G401.6 (cell line): Measurements from ENCODE around the gene RER1.
"Not testable (repeated sequence)": the region's sequence is repeated elsewhere in the genome, so short reads cannot be mapped to it uniquely, and the experiment has no call there.

Source experiments
- FAIRE-seq: peaks from 2 replicates; lab custom pipeline; 2012; peaks lifted over from hg19 to GRCh38; lab: Jason Lieb, UNC

The RER1 gene

DNA sequence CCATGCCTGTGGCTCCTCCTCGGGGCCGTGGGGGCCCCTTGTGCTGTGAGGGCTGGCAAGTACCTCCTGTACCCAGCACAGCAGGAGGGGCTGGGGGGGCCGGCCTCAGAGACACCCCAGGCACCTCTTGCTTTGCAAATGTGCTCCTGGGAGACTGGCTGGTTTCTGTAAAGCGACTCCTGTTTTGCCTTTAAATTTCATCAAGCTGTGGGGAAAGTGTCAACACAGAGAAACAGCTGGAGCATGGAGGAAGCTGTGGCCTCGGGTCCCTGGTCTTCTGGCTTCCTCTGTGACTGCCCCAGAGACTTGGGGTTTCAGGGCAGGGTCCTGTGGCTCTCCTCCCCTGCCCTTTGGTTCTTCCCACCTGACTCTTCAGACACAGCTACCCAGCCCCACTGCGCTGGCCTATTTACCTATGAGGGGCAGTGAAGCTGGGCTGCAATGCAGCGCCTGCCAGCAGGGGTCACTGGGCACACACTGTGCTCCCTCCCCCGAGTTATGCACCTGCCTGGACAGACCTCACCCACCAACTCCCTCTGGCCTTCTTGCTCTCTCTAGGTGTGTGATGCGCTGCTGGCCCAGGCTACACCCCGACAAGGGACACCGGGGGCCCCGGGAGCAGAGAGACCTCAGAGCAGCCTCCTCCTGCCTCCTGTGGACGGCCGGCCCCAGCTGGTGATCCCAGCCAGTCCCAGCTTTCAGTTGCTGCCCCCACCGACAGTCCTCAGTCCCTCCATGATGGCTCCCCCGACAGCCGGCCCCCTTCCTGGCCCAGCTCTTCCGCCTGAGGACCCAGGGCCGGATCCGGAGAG, 38.3 kb downstream of the RER1 start:
- no peak for FAIRE-seq

DNA sequence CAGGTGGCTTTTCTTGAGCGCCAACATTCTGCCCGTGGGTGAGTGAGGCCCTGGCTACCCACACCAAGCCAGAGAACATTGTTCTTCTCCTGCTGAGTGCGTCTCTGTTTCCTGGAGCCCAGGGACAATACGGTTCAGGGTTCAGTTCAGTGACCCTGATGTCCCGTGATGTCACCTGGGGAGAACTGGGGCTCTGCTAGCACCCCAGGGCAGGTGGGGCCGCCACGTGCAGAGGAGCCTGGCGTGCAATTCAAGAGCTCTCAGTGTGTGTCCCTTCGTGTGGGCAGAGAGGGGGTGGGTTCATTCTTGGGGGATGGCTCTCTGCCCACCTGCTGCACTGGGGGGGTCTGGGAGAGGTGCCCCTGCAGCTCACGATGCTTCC, 38.9 kb downstream of the RER1 start:
- FAIRE-seq, result no peak

DNA sequence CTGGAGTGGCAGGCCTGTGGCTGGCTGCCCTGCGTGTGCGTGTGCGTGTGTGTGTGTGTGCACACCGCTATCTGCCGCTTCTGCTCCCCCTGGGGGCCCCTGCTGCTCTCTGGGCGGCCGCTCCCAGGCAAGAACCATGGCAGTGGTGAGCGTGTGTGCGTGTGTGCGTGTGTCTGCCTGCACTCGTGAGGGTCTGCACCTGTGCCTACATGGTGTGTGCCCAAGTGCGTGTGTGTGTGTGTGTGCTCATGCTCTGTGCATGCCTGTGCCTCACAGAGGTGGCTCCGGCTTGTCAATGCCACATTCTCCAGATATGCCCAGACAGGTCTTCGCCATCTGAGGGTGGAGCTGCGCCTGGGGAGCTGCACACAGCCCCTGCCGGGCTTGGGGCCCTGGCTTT, 39.5 kb downstream of the RER1 start:
- no peak for FAIRE-seq

DNA sequence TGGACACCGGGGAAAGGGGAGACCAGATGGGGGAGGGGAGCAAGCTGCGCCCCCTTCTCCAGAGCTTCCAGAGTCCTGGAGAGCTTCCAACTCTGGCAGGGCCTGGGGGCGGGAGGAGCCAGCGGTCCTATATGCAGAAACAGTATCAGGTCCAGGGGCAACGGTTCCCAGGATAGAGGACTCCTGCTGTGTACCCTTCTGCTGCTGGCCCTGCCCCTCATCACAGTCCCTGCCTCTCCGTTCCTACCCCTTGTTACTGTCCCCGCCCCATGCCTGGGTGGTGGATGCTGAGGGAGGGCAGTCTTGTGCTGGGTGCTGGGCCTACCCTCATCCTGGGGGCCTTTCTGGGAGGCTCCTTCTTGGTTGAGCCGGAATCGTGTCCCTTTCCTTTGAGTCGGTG, 39.9 kb downstream of the RER1 start:
- FAIRE-seq, result no peak

DNA sequence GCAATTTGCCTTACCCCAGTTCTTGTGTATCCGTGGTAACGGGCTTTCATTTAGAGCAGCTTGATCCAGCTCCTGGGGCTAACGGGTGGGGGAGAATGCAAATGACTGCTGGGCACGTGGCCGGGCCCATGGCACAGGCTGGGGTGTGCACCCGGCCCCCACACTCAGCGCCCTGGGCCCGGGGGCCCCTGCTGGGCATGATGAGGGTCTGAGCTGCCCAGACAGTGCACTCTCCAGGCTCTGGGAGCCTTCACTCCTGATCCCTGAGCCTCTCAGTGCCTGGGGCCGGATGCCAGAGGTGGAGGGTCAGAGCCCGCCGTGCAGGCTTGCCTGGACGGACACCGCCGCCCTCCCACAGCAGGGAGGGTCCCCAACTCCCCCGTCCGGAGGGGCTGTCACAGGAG, 40.8 kb downstream of the RER1 start:
- FAIRE-seq, result no peak

DNA sequence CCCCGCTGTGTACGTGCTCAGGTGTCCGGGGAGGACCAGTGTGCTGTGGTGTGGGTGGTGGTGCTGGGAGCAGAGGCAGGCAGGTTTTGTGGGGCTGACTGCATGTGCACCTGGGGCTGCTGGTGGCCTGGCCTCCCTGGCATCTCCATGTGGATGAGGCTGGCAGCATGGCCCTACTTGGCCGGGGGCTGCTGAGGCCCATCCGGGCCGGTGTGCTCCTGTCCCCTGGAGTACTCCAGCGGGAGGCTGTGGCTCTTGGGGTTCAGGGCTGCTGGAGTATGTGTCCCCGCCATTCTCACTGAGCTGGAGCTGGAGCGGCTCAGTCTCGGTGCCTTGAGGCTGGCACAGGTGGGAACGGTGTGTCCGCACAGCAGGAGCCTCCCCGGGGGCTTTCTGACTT, 41.6 kb downstream of the RER1 start:
- no peak for FAIRE-seq

DNA sequence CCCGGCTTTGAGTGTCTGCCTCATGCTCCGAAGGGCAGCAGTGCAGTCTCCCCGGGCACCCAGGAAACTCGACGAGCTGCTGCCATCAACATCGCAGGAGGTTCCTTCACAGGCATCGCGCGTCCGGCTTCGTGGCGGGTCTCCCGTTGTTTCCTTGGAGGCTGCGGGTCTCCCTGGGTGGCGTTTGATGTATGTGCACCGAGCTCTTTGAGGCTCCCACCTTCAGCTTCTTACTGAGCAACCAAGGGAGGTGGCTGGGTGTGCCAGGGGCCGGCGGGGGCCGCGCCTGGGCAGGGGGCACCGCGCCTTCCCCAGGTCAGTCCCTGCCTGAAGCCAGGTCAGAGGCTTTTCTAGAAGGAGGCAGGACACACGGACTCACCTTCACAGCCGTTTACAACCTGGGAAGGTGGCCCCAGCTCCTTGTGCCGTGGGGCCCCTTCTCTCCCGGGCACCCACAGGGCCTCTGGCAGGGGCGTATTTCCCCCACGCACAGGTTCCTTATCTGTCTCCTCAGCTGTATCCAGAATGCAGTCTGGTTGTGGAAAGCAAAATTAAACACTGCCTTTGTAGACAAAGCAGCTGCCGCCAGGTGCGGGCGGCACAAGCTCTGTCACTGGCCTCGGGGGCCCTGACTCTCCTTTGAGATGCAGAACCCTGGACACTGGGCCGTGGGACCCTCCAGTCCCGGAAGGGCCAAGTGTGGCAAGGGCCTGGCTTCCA, 42.5 kb downstream of the RER1 start:
- FAIRE-seq, result no peak

DNA sequence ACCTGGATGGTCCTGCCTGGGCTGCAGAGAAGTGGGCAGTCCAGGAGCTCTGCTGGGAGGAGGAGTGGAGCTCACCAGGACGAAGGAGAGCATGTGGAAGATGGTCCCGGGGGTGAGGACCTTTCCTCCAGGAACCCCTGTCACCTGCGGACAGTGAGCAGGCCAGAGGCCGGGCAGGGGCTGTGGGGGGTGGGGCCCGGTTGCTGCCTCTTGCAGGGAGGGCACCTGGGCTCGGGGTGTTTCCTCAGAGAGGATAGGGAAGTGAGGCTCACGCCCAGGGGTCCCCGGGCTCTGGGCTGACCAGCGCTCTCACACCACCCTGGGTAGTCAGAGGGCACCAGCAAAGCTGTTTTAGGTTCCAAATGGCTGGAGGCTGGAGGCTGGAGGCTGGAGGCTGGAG, 43.5 kb downstream of the RER1 start:
- FAIRE-seq, result no peak

DNA sequence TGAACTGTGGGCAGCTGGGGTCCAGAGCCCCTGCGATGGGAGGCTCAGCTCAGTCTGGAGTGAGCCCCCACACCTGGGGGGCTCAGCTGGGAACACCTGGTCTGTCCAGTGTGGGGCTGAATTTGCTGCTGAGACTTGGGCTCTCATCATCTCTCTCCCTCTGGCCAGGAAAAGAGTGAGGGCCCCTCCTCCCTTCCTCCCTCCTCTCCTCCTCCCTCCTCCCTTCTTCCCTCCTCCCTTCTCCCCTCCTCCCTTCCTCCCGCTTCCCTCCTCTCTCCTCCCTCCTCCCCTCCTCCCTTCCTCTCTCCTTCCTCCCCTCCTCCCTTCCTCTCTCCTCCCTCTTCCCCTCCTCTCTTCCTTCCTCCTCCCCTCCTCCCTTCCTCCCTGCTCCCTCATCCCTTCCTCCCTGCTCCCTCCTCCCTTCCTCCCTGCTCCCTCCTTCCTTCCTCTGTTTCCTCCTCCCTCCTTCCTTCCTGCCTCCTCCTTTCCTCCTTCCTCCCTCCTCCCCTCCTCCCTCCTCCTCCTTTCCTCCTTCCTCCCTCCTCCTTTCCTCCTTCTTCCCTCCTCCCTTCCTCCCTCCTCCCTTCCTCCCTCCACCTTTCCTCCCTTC, 44.2 kb downstream of the RER1 start:
- no peak for FAIRE-seq

DNA sequence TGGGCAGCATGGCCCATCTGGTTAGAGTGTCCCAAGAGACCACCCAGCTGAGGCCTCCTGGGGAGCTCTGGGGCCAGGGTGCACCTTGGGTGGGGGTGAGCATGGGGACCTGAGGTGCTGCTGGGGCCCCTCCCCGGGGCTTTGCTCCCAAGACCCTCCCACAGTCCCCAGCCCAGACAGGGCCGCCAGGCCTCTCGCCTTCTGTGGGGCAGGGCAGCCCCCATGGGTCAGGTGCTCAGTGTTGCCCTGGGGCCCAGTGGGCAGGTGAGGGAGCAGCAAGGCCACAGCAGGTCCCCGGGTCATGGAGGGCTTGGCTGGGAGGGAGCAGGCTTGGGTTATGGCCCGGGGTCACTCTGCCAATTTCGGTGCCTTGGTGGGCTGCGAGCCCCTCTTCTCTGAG, 45.2 kb downstream of the RER1 start:
- FAIRE-seq, result no peak

DNA sequence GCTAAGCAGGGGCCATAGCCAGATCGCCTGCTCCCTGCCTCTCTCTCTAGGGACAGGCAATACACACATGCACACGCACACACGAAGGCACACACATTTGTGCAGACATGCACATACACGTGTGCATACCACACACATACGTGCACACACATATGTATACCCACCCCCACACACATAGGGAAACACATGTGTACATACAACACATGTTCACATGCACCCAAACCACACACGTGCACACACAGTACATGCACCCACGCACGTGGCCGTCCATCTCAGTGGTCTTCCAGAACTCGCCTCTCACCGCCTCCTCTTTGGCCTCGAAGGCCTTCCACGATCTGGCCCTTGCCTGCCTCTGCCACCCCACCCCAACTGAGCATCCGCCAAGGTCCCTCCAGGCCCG, 46.0 kb downstream of the RER1 start:
- no peak for FAIRE-seq

DNA sequence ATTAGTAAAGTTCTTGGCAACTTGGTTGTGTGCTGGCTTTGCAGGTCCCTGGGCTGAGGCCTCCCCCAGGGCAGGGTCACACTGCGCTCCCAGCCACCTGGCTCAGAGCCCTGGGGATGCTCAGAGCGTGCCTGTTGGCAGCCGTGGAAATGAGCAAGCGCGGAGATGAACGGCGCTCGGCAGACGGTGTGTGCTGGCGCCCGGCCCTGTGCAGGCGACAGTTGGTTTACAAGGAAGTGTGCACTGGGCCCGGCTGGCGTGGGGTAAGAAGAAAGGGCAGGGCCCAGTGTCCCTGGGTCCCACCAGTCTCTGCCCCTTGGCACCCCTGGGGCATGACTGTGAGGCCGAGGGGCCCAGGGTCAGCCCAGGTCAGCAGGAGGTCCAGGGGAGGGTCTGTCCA, 46.4 kb downstream of the RER1 start:
- FAIRE-seq, result no peak

DNA sequence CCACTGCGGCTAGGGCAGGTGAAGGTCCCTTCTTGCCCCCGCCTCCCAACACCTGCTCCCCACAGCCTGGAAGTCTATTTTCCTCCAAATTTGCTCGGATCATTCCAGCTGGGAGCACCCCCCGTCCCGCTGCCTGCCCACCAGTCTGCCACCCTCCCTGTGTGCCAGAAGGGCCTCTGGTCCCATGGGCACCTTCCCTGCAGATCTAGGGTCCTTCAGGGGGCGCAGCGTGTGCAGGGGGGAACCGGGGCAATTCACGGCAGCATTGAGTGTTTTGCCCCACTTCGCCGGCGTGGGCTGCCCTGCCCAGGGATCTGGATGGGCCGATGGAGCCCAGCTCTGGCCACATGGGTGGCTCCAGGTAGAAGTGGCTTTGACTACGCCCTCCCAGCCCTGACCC, 47.0 kb downstream of the RER1 start:
- FAIRE-seq, result no peak

DNA sequence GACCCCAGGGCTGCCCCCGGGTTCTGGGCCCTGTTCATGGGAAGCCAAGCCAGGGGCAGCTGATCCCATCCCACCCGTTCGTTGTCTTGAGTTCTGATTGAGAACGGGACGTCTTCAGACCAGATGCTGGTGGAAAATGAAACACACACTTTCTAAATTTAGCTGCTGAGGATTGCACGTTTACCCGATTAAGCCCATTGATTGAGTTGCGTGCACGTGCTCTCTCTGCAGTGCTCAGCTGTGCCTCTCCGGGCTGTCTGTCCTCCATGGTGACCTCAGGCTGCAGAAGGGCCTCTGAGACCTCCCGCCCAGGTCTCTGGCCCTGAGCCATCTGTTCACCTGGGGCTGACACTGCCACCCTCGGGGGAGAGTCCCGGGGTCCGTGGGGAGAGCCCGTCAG, 47.7 kb downstream of the RER1 start:
- no peak for FAIRE-seq

DNA sequence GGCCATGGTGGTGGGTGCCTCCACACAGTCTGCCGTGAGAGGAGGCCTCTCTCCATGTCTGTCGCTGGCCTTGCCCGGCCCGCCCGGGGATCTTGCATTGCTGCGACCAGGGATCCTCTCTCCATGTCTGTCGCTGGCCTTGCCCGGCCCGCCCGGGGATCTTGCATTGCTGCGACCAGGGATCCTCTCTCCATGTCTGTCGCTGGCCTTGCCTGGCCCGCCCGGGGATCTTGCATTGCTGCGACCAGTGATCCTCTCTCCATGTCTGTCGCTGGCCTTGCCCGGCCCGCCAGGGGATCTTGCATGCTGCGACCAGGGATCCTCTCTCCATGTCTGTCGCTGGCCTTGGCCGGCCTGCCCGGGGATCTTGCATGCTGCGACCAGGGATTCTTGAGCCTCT, 48.7 kb downstream of the RER1 start:
- not testable (repeated sequence) for FAIRE-seq

DNA sequence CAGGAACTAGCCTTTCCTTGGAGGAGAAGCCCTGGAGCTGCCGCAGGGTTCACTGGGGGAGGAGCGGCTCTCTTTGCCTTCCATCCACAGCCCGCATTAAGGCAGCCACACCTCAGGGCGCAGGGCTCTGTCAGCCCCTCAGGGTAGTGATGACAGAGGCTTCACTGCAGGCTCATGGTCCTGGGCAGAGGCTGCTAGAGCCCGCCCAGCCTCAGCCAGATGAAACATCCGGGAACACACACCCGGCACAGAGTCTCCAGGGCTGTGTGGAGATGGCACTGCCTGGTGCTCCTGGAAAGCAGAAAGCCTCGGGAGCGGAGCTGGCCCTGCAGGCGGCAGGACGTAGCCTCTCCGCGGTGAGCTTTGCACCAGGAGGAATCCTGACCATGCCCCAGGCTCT, 50.1 kb downstream of the RER1 start:
- FAIRE-seq, result no peak

DNA sequence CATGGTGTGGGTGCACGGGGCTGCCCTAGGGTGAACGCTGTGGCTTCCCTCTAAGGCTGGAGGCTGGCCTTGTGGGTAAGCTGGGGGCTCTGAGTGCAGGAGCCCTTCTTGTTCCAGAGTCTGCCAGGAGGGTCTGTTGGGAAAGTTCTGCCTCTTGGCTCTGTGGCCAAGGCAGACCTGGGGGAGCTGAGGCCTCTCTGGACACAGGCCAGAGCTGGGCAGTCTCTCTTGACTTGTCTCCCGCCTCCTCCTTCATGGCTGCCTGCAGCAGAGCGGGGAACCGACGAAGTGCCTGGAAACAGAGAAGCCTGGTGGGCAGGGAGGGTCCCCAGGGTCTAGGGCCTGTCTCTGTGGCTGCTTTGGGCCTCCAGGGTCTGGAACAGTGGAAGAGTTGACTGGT, 51.0 kb downstream of the RER1 start:
- FAIRE-seq, result no peak

DNA sequence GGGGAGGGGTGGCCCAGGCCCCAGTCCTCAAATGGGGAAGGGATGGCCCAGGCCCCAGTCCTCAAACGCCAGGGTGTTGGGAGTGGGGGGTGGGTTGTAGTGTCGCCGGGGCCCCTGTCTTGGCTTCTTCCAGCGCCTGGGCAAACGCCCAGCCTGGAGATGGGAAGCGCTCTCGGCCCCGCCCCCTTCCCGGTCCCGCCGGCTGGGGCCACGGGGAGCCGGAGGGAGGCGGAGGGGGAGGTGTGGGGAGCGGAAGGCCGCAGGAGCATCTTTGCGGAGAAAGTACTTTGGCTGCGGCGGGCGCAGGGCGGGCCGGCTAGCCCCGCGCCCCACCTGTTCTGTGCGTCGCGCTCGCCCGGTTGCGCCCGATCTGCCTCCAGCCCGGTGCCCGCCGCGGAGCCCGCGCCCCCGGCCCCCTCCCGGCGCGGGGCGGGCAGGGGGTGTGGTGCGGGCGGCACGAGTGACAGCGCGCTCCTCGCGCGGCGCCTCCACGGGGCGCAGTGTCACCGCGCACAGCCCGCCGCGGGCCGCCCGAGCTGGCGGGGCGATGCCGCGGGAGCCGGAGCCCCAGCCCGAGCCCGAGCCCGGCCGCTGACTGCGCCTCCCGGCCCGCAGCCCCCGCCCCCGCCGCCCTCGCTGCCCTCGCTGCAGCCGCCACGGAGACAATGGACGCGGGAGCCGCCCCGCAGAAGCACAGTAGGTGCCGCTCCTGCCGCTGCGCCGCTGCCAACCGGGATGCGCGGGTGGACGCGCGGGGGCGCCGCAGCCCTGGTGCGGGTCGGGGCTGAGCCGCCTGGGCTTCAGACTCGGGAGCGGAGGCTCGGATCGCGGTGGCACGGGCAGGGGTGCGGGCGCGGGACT, 51.9 kb downstream of the RER1 start:
- FAIRE-seq, result no peak

DNA sequence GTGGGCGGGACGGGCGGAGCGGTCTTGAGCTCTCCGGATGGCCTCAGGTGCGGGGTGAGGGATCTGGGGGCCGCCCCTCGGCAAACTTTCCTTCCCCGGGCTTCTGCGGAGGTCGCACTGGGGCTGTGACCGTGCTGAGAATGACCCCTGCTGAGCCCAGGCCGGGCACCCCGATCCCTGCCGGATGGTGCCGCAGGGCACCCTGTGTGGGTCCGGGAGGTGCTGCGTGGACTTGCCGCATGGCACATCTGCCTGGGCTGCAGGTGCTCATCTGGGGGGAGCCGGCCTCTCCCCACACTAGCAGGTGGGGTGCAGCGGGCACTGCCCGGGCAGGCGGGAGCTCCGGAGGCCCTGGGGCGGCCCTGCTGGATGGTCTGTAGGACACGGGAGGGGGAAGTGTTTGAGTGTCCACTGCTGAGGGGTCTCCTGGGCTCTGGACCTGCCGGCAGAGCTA, 52.5 kb downstream of the RER1 start:
- no peak for FAIRE-seq

DNA sequence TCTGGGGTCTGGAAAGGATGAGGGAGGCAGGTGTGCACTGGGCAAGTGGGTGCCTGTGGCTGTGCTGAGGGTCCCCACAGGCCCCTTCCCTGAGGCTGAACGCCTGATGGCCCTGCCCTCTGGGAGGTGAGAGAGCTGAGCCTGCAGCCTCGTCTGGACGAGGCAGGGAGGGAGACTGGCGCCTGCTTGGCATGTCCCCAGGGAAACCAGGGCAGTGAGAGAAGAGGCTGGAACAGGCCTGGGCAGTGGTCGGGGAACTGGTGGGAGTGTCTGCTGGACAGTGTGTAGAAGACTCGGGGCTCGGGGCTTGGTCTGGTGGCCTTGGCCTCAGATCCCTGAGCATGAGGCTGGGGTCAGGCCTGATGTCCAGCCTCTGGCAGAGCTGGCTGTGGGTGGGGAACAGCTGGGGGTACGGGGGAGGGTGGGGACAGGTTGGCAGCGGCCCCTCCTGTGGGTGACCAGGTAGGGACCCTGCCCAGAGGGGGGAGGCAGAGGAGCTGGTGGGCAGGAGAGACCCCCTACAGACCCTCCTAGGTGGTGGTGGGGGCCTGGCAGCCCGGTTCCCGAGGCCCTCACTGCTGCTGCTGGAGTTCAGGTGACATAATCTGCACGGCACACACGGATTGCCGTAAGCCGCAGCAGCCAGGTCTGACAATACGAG, 53.7 kb downstream of the RER1 start:
- no peak for FAIRE-seq

DNA sequence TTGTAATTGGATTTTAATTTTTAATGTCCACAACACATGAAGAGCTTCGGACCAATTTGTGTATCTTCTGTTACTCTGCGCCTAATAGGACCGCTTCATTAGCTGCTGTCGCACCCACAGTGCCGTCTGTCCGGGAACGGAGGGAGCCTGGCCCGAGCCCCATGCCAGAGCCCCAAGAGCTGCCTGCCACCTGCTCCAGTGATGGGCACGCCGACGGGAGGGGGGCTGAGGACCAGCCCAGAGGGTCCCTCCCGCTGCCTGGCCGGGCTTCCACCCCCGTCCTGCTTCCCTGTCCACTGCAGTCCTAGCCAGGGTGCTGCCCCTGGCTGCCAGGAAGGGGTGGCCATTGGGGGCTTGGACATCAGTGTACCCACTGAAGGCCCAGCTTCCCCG, 54.2 kb downstream of the RER1 start:
- FAIRE-seq, result no peak

DNA sequence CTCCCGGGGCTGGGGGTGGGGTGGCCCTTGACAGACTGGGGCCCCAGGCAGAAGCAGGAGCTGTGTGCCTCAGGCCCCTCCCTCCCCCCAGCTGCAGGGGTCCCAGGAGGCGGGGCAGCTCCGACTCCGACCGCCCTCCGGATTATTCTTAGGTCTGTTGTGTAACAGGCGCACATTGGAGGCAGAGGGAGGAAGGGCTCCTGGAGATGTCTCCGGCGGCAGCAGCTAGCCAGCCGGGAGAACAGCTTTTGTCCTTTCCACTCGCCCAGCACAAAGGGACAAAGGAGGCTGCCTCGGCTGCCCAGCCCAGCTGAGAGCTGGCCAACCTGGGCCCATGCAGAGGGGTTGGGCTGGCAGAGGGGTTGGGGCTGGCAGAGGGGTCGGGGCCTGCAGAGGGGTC, 54.8 kb downstream of the RER1 start:
- FAIRE-seq, result no peak
